Measurements from ENCODE around the gene LRRFIP1. TPM values are rescaled to one million over a fixed set of nuclear protein-coding genes. Genes with fewer than 3 reads are reported as not detected.

Gene LRRFIP1
- total and polyA plus RNA-seq, 2 donors (not counting 1 experiment from before 2014, with no cell fraction given), result 42.0 to 139 TPM

- DNase-seq (no peak), ATAC-seq (ENCODE audit: low read depth) (no peak)
- ChIA-PET POLR2A (no interaction called here), CTCF (interaction anchor here (0.6 to 1.3 kb wide), 2 partner anchors 114 to 367 kb away, joined by 3 to 4 read pairs; no protein-coding TSS in a partner anchor)
- Mint-ChIP-seq H3K9me3 (ENCODE audit: insufficient read depth) (no peaks in the 10 kb centered on the region), H3K4me1 (peaks cover 24% of the 10 kb centered on the region), H3K27ac (no peak overlapping the region), H3K27me3 (peaks cover 29% of the 10 kb centered on the region), H3K4me3 (peak overlapping the region; percentile 88)
- Histone ChIP-seq H3K27ac (ENCODE audit: low read length in 2 of 2) (no peak overlapping the region), H3K4me3 (ENCODE audit: control extremely low read depth in 1 of 5, extremely low read depth in 1 of 5, insufficient read depth in 1 of 5, low read depth in 2 of 5, low read length in 4 of 5) (peak overlapping the region in 4 of 5 experiments; percentile 22 to 46 (median 31)), H3K9me3 (ENCODE audit: control extremely low read depth in 1 of 3, control insufficient read depth in 2 of 3, insufficient read depth in 1 of 3, low read length in 2 of 3) (no peaks in the 10 kb centered on the region), H3K27me3 (replicated peaks in 1 of 4; ENCODE audit: control extremely low read depth in 1 of 4, control insufficient read depth in 3 of 4, insufficient read depth in 4 of 4, low read length in 3 of 4) (peaks cover 0 to 14% (median 9%) of the 10 kb centered on the region in 4 experiments), H3K36me3 (replicated peaks in 1 of 2; ENCODE audit: control extremely low read depth in 1 of 2, control insufficient read depth in 1 of 2, extremely low read depth in 1 of 2, insufficient read depth in 2 of 2, low read length in 1 of 2) (no peaks in the 10 kb centered on the region), H4K20me1 (ENCODE audit: control insufficient read depth, insufficient read depth, low read length, poor library complexity, severe bottlenecking) (no peaks in the 10 kb centered on the region), H3K9ac (ENCODE audit: low read length) (peak overlapping the region; percentile 29), H3K79me2 (ENCODE audit: control insufficient read depth, insufficient read depth, low read length) (no peaks in the 10 kb centered on the region), H2AFZ (ENCODE audit: insufficient read depth, low read depth, low read length, poor library complexity, severe bottlenecking) (peak overlapping the region; percentile 56), H3K4me1 (ENCODE audit: control insufficient read depth in 2 of 2, insufficient read depth in 2 of 2, low read length in 2 of 2) (peaks cover 10 to 18% of the 10 kb centered on the region in 2 donors), H3K4me2 (replicated peaks; ENCODE audit: low read depth, low read length, poor library complexity, severe bottlenecking) (peak overlapping the region; percentile 82)
- intact Hi-C loops (cut with micrococcal nuclease), result loop anchor here (5.0 kb wide), 1 partner anchor 65 kb away; no protein-coding TSS in a partner anchor
- no peak for TF ChIP-seq CTCF (IDR thresholded peaks at IDR 0.05)
- no peak for TF ChIP-seq EZH2 (IDR thresholded peaks at IDR 0.05; ENCODE audit: borderline replicate concordance, insufficient read depth, low read depth, low read length, poor library complexity, severe bottlenecking)
- 27% methylated on average over 49 of the region's 54 CpGs for WGBS (ENCODE audit: insufficient coverage)
Observed at GRCh38 chr2:237626813-237627440, 460 bp upstream of the LRRFIP1 start.
